OCI-M2 (cell line): ENCODE data around the gene SH3TC1.

ENCODE experiments used
- DNase-seq: peaks from one replicate; lab custom pipeline; 2025; ENCODE audit not compliant: unreplicated experiment; lab: John Stamatoyannopoulos, UW

SH3TC1 gene

GRCh38 chr4:8286719-8287342 lies 87.7 kb downstream of the SH3TC1 start:
- DNase-seq = no peak

- no peak for DNase-seq
These were observed 88.5 kb downstream of the SH3TC1 start for GRCh38 chr4:8287343-8288280.

DNA sequence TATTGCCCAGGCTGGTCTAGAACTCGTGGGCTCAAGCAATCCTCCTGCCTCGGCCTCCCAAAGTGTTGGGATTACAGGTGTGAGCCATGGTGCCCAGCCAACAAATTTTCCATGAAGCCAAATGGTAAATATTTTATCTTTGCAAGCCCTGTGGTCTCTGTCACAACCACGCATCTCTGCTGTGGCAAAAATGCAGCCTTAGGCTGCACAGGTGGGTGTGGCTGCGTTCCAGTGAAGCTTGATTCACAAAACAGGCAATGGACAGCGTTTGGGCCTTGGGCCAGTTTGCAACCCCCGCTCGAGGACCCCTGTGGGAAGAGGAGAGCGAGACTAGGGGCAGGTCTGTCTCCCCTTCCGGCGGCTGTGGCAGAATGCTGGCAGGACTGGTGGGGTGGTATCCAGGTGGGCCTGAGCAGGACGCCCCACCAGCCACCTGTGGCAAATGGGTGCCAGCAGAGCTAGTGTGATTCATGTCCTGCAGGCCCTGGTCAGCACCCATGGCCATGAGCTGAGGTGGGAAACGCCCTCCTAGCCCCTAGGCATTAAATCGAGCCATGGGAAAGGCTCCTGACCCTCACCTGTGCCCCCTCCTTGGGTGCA lies 90.2 kb downstream of the SH3TC1 start:
- no peak for DNase-seq

- DNase-seq = no peak
These were observed 91.0 kb downstream of the SH3TC1 start for GRCh38 chr4:8289956-8290700.

GRCh38 chr4:8290701-8290970 lies 91.5 kb downstream of the SH3TC1 start:
- DNase-seq = no peak
